Right lobe of liver (tissue), 6 donors: Measurements from ENCODE around the gene MAP7D1. TPM values are rescaled to one million over a fixed set of nuclear protein-coding genes. Genes with fewer than 3 reads are reported as not detected.
"Not testable (repeated sequence)": the region's sequence is repeated elsewhere in the genome, so short reads cannot be mapped to it uniquely, and the experiment has no call there.

Experiments
- ATAC-seq, 4 donors: fragments of 200-7000 bp; cut with Tn5 transposase; one replicate each; pipeline ENCODE4 v1.9.1; 2020; ENCODE audit warnings: mild to moderate bottlenecking in 4 of 4, moderate library complexity in 4 of 4
- DNase-seq, 3 donors: peaks; one replicate each; pipeline ENCODE4 v3.0.0-alpha.2; 2020
- H3K27ac ChIP-seq, 3 donors: fragments of 200-600 bp; one replicate each; pipeline ENCODE4 v1.8.0; 2022
- H3K27me3 ChIP-seq, 2 donors: fragments of 200-600 bp; one replicate each; pipeline ENCODE4 v1.8.0; 2022
- H3K36me3 ChIP-seq, 4 donors: fragments of 200-600 bp; sonication (generic) in 1 of 4; one replicate each; pipeline versions ENCODE4 v1.5.1 to v1.8.0; 2017 to 2022; ENCODE audit warnings: control low read depth in 1 of 4
- H3K4me1 ChIP-seq, 4 donors: fragments of 200-600 bp; sonication (generic) in 1 of 4; one replicate each; pipeline versions ENCODE4 v1.5.1 to v1.8.0; 2017 to 2022; ENCODE audit warnings: control low read depth in 1 of 4
- H3K4me3 ChIP-seq, 3 donors: fragments of 200-600 bp; one replicate each; pipeline ENCODE4 v1.8.0; 2022
- H3K9me3 ChIP-seq, 4 donors: fragments of 200-600 bp; sonication (generic) in 1 of 4; one replicate each; pipeline versions ENCODE4 v1.5.1 to v1.8.0; 2017 to 2022; ENCODE audit warnings: control low read depth in 1 of 4
- CTCF ChIP-seq, 4 donors: fragments of 200-600 bp in 3 of 4; fragments of 450-650 bp in 1 of 4; IDR thresholded peaks; one replicate each; pipeline versions ENCODE4 v1.5.1 to v1.8.0; 2016 to 2022; ENCODE audit warnings: antibody characterized with exemption in 4 of 4, mild to moderate bottlenecking in 2 of 4
- POLR2A ChIP-seq: fragments of 450-650 bp; IDR thresholded peaks from one replicate; pipeline ENCODE4 v1.6.1; 2017; ENCODE audit warnings: antibody characterized with exemption, mild to moderate bottlenecking
- WGBS: methylation state at CpG from one replicate; pipeline ENCODE4 v1.1.6; 2018; ENCODE audit warnings: low coverage, low lambda C conversion rate; ENCODE audit not compliant: insufficient coverage; ENCODE audit errors: missing lambda C conversion rate; 5-methylcytosine and 5-hydroxymethylcytosine counted together
- intact Hi-C, 2 donors: fragments of 100-400 bp; cut with DNase I; formaldehyde crosslinking; loops; one replicate each; pipeline versions ENCODE4 v1.11.2 to v1.14.1; 2022
- small RNA-seq, 2 experiments: library from RNA; depleted of rRNA; stranded (forward); fragments of <200 nt; gene quantifications; one replicate each; pipeline ENCODE3, GENCODE V24; 2016
- total RNA-seq, 6 experiments: library from RNA; depleted of rRNA in 2 of 6; stranded (reverse); fragments of >200 nt in 2 of 6; fragmentation: NEBNext Ultra II Directional in 3 of 6; extraction: Animal tissue kit (Norgen Biotek cat#: 25700) in 3 of 6; gene quantifications; one replicate each; pipeline versions ENCODE4 v1.1.0 to v1.2.4, GENCODE V29; 2016 to 2023
- donor health status: DM: no; HTN: yes; CAD: no.
- donor health status: DM: no; HTN: no; CAD: no.
- donor health status: DM: no; HTN: no; CAD: no.
- donor health status: DM: no; HTN: yes; CAD: no.
- donor health status: DM: no; HTN: yes; CAD: no.

MAP7D1 gene
- total RNA-seq, 6 experiments from 2014 or later = 10.2 to 28.2 (median 15.8) TPM

DNA sequence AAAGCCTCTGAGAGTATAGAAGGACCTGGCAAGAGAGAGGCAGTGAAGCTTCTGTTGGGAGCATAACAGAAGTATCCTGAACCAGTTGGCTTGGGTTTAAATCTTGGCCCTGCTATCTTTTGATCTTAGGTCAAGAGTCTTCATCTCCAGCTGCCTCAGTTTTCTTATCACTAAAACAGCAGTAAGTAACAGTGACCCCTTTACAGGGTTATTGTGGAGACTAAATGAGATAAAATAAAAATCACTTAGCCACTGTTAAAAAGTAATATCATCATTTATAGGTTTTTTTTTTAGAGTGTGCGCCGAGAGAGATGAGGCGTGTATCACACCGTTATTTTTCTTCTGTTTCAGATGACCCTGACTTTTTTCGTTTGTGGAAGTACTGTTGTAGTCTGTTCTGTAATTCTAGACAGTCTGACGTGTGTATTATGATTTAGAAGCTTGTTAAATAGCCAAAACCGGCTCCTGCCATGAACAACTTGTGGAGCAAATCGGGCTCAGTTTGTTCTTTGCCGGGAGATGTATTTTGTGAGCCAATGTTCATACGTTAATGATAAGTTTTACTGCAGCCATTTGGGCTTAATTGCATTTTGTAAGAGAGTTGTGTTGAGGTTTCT lies 69.4 kb downstream of the MAP7D1 start:
- ATAC-seq (no peak), DNase-seq (peak in 1 of 3 donors; percentile 6)
- Histone ChIP-seq H3K4me3 (peak overlapping the region; percentile 66 to 80 (median 79)), H3K27ac (peak overlapping the region; percentile 90 to 92 (median 91)), H3K9me3 (no peaks in the 10 kb centered on the region), H3K4me1 (peaks cover 0 to 33% (median 13%) of the 10 kb centered on the region in 4 donors), H3K36me3 (peaks cover 0 to 13% (median 1%) of the 10 kb centered on the region in 4 donors), H3K27me3 (no peaks in the 10 kb centered on the region)
- 4% methylated on average over 10 of the region's 10 CpGs for WGBS
- TF ChIP-seq CTCF (IDR thresholded peaks at IDR 0.05) (no peak), POLR2A (no peak)
- intact Hi-C loops = no loop called here

- peaks cover 0 to 48% (median 13%) of the 10 kb centered on the region in 4 donors for H3K4me1 ChIP-seq
- DNase-seq, H3K4me3 ChIP-seq, ATAC-seq, H3K27ac ChIP-seq, H3K27me3 ChIP-seq, H3K9me3 ChIP-seq: not testable (repeated sequence)
- intact Hi-C loops = loop anchor here (10.0 kb wide), 1 partner anchor 55 kb away; no protein-coding TSS in a partner anchor
- peaks cover 0 to 26% (median 6%) of the 10 kb centered on the region in 4 donors for H3K36me3 ChIP-seq
- 94% methylated on average over 11 of the region's 12 CpGs for WGBS
These were observed 74.3 kb downstream of the MAP7D1 start for GRCh38 chr1:36230279-36230678.

Small RNAs within 50 kb of the gene (small RNA-seq; reads per million reads assigned to genes)
- 0 reads per million in 2 experiments for gene RN7SL131P

Other genes with a start within 250 kb of the MAP7D1 start
- gene AGO3, start 225.1 kb upstream of the MAP7D1 start, total RNA-seq = 10 to 100 TPM in 5 of 6 experiments, 1 to 10 TPM in 1; 7.0 to 16.2 (median 13.1) TPM
- not detected for gene TEKT2, start 72.1 kb upstream of the MAP7D1 start, total RNA-seq
- 10 to 100 TPM in 3 of 6 experiments, 1 to 10 TPM in 3; 9.1 to 30.7 (median 14.9) TPM for gene ADPRS, start 67.3 kb upstream of the MAP7D1 start, total RNA-seq
- under 1 TPM; 0.18 to 0.74 (median 0.52) TPM for gene COL8A2, start 30.9 kb upstream of the MAP7D1 start, total RNA-seq
- 10 to 100 TPM; 26.0 to 52.4 (median 30.9) TPM for gene TRAPPC3, start 6.7 kb upstream of the MAP7D1 start, total RNA-seq
- 10 to 100 TPM; 33.7 to 53.6 (median 40.7) TPM for gene THRAP3, start 68.3 kb downstream of the MAP7D1 start, total RNA-seq
- gene SH3D21, start 150.2 kb downstream of the MAP7D1 start, total RNA-seq = 1 to 10 TPM in 4 of 6 experiments, under 1 TPM in 2; 0.50 to 5.1 (median 1.2) TPM
- 10 to 100 TPM in 2 of 6 experiments, 1 to 10 TPM in 4; 3.2 to 20.6 (median 5.1) TPM for gene EVA1B, start 167.5 kb downstream of the MAP7D1 start, total RNA-seq
- gene STK40, start 229.8 kb downstream of the MAP7D1 start, total RNA-seq = 10 to 100 TPM; 22.7 to 45.5 (median 29.0) TPM
- 10 to 100 TPM; 15.2 to 42.0 (median 22.3) TPM for gene LSM10, start 241.7 kb downstream of the MAP7D1 start, total RNA-seq